ENCODE measurements around the gene ERVK3-1. TPM values are rescaled to one million over a fixed set of nuclear protein-coding genes. Genes with fewer than 3 reads are reported as not detected.

Gene ERVK3-1
- total RNA-seq, 1 experiment from 2014 or later: 28.1 TPM

DNA sequence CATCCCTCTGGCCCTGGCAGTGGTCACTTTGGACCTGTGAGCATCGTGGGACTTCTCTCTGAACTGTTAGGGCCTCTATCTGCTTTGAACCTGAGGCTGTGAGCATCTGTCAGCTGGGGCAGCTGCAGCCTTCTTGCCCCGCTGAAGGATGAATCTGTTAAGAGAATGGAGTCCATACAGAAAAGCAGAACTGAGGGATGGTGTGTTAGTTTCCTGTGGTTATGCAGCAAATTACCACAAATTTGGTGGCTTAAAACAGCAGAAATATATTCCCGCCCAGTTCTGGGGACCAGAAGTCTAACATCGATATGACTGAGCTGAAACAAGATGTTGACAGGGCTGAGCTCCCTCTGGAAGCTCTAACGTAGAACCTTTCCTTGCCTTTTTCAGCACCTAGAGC is 59.0 kb downstream of the ERVK3-1 start:
- Histone ChIP-seq H3K9ac (ENCODE audit: low read length) (no peak overlapping the region), H3K4me1 (ENCODE audit: control insufficient read depth in 1 of 2, insufficient read depth in 2 of 2, low read length in 2 of 2) (peaks cover 6 to 19% of the 10 kb centered on the region in 2 experiments; a peak in 3 of 4 replicates), H3K9me2 (ENCODE audit: insufficient read depth) (no peaks in the 10 kb centered on the region), H3K27ac (ENCODE audit: low read depth, low read length) (no peak overlapping the region), H4K20me1 (ENCODE audit: insufficient read depth) (no peaks in the 10 kb centered on the region), H3K9me3 (ENCODE audit: control insufficient read depth in 1 of 2, insufficient read depth in 1 of 2, low read depth in 1 of 2, low read length in 2 of 2) (no peaks in the 10 kb centered on the region), H3K36me3 (ENCODE audit: control insufficient read depth in 1 of 2, insufficient read depth in 2 of 2, low read length in 2 of 2) (no peaks in the 10 kb centered on the region), H3K4me2 (ENCODE audit: low read length) (no peak overlapping the region), H3K4me3 (replicated peaks in 1 of 2; ENCODE audit: low read depth in 1 of 2, low read length in 2 of 2) (no peak overlapping the region), H2AFZ (ENCODE audit: low read depth, low read length, poor library complexity, severe bottlenecking) (no peak overlapping the region), H3K27me3 (ENCODE audit: insufficient read depth, low read length) (no peaks in the 10 kb centered on the region), H3K79me2 (ENCODE audit: insufficient read depth, low read length) (0 out of 2 replicates have a peak, but pooled peaks cover 3% of the 10 kb centered on the region)
- ChIA-PET CTCF (no interaction called here), RAD21 (ENCODE audit: low non-redundant PET in 1 of 2, low total read pairs in 2 of 2, uncharacterized antibody in 2 of 2, unreplicated experiment in 2 of 2) (no interaction called here), POLR2A (interaction anchor here (1.8 to 2.2 kb wide), 2 partner anchors 12 to 15 kb away, joined by 6 to 7 read pairs; no protein-coding TSS in a partner anchor)
- DNase-seq (ENCODE audit: low read depth, low spot score): no peak
- no peak for ATAC-seq
- intact Hi-C loops (cut with micrococcal nuclease): no loop called here
- TF ChIP-seq POLR2AphosphoS5 (IDR thresholded peaks at IDR 0.05; ENCODE audit: low read depth, low read length) (no peak), POLR2A (IDR thresholded peaks at IDR 0.05; ENCODE audit: borderline replicate concordance, extremely low read depth, insufficient read depth, insufficient read length) (no peak), RAD21 (IDR thresholded peaks at IDR 0.05; ENCODE audit: low read depth) (no peak), ZNF274 (IDR thresholded peaks at IDR 0.05; ENCODE audit: low read depth, low read length) (no peak), SIN3A (IDR thresholded peaks at IDR 0.05; ENCODE audit: low read depth) (no peak), YY1 (IDR thresholded peaks at IDR 0.05; ENCODE audit: extremely low read depth, insufficient replicate concordance, low read depth, low read length) (no peak), JUND (IDR thresholded peaks at IDR 0.05) (no peak), SRF (IDR thresholded peaks at IDR 0.05; ENCODE audit: low read depth) (no peak), CEBPB (IDR thresholded peaks at IDR 0.05; ENCODE audit: low read depth) (no peak), FOSL1 (IDR thresholded peaks at IDR 0.05; ENCODE audit: low read depth) (no peak), ZFX (IDR thresholded peaks at IDR 0.05) (no peak), EZH2phosphoT487 (IDR thresholded peaks at IDR 0.05; ENCODE audit: borderline replicate concordance) (no peak), SP1 (IDR thresholded peaks at IDR 0.05; ENCODE audit: low read depth) (no peak), CBX3 (IDR thresholded peaks at IDR 0.05; ENCODE audit: low read depth) (no peak), EGR1 (IDR thresholded peaks at IDR 0.05; ENCODE audit: low read depth) (no peak)
- TF ChIP-seq, protein P1, sequence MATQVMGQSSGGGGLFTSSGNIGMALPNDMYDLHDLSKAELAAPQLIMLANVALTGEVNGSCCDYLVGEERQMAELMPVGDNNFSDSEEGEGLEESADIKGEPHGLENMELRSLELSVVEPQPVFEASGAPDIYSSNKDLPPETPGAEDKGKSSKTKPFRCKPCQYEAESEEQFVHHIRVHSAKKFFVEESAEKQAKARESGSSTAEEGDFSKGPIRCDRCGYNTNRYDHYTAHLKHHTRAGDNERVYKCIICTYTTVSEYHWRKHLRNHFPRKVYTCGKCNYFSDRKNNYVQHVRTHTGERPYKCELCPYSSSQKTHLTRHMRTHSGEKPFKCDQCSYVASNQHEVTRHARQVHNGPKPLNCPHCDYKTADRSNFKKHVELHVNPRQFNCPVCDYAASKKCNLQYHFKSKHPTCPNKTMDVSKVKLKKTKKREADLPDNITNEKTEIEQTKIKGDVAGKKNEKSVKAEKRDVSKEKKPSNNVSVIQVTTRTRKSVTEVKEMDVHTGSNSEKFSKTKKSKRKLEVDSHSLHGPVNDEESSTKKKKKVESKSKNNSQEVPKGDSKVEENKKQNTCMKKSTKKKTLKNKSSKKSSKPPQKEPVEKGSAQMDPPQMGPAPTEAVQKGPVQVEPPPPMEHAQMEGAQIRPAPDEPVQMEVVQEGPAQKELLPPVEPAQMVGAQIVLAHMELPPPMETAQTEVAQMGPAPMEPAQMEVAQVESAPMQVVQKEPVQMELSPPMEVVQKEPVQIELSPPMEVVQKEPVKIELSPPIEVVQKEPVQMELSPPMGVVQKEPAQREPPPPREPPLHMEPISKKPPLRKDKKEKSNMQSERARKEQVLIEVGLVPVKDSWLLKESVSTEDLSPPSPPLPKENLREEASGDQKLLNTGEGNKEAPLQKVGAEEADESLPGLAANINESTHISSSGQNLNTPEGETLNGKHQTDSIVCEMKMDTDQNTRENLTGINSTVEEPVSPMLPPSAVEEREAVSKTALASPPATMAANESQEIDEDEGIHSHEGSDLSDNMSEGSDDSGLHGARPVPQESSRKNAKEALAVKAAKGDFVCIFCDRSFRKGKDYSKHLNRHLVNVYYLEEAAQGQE (IDR thresholded peaks at IDR 0.05; ENCODE audit: low read depth): no peak
- TF ChIP-seq, protein P2, sequence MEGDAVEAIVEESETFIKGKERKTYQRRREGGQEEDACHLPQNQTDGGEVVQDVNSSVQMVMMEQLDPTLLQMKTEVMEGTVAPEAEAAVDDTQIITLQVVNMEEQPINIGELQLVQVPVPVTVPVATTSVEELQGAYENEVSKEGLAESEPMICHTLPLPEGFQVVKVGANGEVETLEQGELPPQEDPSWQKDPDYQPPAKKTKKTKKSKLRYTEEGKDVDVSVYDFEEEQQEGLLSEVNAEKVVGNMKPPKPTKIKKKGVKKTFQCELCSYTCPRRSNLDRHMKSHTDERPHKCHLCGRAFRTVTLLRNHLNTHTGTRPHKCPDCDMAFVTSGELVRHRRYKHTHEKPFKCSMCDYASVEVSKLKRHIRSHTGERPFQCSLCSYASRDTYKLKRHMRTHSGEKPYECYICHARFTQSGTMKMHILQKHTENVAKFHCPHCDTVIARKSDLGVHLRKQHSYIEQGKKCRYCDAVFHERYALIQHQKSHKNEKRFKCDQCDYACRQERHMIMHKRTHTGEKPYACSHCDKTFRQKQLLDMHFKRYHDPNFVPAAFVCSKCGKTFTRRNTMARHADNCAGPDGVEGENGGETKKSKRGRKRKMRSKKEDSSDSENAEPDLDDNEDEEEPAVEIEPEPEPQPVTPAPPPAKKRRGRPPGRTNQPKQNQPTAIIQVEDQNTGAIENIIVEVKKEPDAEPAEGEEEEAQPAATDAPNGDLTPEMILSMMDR (IDR thresholded peaks at IDR 0.05 in 2 of 3, conservative IDR thresholded peaks at IDR 0.05 in 1 of 3; ENCODE audit: borderline replicate concordance in 1 of 3, insufficient read depth in 1 of 3, low read depth in 2 of 3, low read length in 2 of 3): no peak
- TF ChIP-seq, protein P3, sequence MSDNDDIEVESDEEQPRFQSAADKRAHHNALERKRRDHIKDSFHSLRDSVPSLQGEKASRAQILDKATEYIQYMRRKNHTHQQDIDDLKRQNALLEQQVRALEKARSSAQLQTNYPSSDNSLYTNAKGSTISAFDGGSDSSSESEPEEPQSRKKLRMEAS (IDR thresholded peaks at IDR 0.05): no peak
- TF ChIP-seq, protein P4, sequence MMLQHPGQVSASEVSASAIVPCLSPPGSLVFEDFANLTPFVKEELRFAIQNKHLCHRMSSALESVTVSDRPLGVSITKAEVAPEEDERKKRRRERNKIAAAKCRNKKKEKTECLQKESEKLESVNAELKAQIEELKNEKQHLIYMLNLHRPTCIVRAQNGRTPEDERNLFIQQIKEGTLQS (IDR thresholded peaks at IDR 0.05): no peak
- TF ChIP-seq, protein P5, sequence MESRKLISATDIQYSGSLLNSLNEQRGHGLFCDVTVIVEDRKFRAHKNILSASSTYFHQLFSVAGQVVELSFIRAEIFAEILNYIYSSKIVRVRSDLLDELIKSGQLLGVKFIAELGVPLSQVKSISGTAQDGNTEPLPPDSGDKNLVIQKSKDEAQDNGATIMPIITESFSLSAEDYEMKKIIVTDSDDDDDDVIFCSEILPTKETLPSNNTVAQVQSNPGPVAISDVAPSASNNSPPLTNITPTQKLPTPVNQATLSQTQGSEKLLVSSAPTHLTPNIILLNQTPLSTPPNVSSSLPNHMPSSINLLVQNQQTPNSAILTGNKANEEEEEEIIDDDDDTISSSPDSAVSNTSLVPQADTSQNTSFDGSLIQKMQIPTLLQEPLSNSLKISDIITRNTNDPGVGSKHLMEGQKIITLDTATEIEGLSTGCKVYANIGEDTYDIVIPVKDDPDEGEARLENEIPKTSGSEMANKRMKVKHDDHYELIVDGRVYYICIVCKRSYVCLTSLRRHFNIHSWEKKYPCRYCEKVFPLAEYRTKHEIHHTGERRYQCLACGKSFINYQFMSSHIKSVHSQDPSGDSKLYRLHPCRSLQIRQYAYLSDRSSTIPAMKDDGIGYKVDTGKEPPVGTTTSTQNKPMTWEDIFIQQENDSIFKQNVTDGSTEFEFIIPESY (IDR thresholded peaks at IDR 0.05; ENCODE audit: extremely low read depth, insufficient replicate concordance, low read length): no peak
- BruUV-seq (replicated peaks): no TSS peak

All from HCT116 (cell line).